ENCODE results near the gene MED10.

MED10 gene

DNA sequence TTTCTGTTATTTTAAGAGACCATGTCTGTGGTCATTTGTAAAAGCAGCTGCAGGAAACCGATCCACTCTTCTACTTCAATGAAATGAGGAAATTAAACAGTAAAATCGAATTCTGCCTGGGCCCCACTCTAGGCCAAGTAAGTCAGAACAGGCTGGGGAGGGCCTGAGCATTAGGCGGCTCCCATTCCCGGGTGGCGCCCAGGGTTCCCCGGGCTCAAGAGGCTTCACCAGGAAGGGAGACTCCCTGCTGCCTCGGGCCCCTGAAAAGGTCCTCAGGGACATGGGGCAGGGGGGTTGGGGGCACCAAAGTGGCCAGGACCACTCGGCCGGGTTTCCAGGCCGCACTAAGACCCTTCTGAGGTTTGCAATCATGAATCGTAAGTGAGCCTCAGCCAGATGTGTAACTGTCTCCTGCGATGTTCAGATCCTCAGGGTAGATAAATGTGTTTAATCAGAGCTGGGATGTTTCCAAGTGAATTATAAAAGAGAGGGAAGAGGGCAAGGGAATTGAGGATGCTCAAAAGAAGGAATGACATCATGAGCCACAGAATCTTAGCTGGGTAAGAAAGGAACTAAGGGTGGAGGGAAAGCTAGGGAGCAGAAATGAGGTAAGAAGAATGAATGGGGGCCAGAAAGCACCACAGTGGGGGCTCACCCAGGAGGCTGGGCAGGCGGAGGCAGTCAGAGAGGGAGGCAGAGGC, 24.6 kb downstream of the MED10 start:
- TF ChIP-seq, protein P1, sequence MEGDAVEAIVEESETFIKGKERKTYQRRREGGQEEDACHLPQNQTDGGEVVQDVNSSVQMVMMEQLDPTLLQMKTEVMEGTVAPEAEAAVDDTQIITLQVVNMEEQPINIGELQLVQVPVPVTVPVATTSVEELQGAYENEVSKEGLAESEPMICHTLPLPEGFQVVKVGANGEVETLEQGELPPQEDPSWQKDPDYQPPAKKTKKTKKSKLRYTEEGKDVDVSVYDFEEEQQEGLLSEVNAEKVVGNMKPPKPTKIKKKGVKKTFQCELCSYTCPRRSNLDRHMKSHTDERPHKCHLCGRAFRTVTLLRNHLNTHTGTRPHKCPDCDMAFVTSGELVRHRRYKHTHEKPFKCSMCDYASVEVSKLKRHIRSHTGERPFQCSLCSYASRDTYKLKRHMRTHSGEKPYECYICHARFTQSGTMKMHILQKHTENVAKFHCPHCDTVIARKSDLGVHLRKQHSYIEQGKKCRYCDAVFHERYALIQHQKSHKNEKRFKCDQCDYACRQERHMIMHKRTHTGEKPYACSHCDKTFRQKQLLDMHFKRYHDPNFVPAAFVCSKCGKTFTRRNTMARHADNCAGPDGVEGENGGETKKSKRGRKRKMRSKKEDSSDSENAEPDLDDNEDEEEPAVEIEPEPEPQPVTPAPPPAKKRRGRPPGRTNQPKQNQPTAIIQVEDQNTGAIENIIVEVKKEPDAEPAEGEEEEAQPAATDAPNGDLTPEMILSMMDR (conservative IDR thresholded peaks at IDR 0.05): no peak
- no peak for TF ChIP-seq ZFX (IDR thresholded peaks at IDR 0.05)
- H3K27ac ChIP-seq: no peak overlapping the region

GRCh38 chr5:6350277-6351090, 27.9 kb downstream of the MED10 start:
- no peak for TF ChIP-seq ZFX (IDR thresholded peaks at IDR 0.05)
- TF ChIP-seq, protein P1 (conservative IDR thresholded peaks at IDR 0.05): no peak
- no peak overlapping the region for H3K27ac ChIP-seq

GRCh38 chr5:6349387-6349786, 29.0 kb downstream of the MED10 start:
- H3K27ac ChIP-seq: no peak overlapping the region
- TF ChIP-seq, protein P1 (conservative IDR thresholded peaks at IDR 0.05): no peak
- no peak for TF ChIP-seq ZFX (IDR thresholded peaks at IDR 0.05)

GRCh38 chr5:6348476-6349000, 29.8 kb downstream of the MED10 start:
- no peak overlapping the region for H3K27ac ChIP-seq
- no peak for TF ChIP-seq ZFX (IDR thresholded peaks at IDR 0.05)
- TF ChIP-seq, protein P1 (conservative IDR thresholded peaks at IDR 0.05): no peak

- H3K27ac ChIP-seq: no peak overlapping the region
- TF ChIP-seq ZFX (IDR thresholded peaks at IDR 0.05): no peak
- TF ChIP-seq, protein P1 (conservative IDR thresholded peaks at IDR 0.05): no peak
Observed at GRCh38 chr5:6347673-6348072, 30.7 kb downstream of the MED10 start.

- no peak for TF ChIP-seq ZFX (IDR thresholded peaks at IDR 0.05)
- TF ChIP-seq, protein P1 (conservative IDR thresholded peaks at IDR 0.05): no peak
- no peak overlapping the region for H3K27ac ChIP-seq
Observed at GRCh38 chr5:6347165-6347564, 31.2 kb downstream of the MED10 start.

DNA sequence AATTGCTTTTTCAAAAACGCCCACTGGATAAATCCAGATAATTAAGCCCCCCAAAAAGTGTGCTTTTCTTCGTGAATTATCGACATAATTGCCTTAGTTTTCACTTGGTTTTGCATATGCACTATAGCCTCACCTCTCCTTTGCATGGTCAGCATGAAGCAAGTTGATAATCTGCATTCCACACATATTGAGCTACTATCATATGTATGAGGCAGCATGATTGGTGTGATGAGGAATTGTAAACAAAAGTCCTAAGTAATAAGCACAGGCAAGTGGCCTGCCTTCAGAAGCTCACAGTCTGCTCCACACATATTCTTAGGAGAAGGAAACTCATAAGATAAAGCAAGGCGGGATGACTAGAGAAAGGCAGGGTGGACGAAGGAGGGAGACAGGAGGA, 33.8 kb downstream of the MED10 start:
- TF ChIP-seq ZFX (IDR thresholded peaks at IDR 0.05): no peak
- TF ChIP-seq, protein P1 (conservative IDR thresholded peaks at IDR 0.05): no peak
- no peak overlapping the region for H3K27ac ChIP-seq
